NCI-H446 treated with DMSO at 0.1 percent for 48 hours (cell line): ENCODE results near the gene EBLN2.

Experiments
- DNase-seq: peaks from one replicate; lab custom pipeline; 2025; lab: John Stamatoyannopoulos, UW

The EBLN2 gene

GRCh38 chr3:73061416-73061815 is at the start of gene EBLN2:
TSS of gene EBLN2 (plus strand) at chr3:73061659. CDS start at chr3:73062082, 423 bp downstream.
- no peak for DNase-seq

DNA sequence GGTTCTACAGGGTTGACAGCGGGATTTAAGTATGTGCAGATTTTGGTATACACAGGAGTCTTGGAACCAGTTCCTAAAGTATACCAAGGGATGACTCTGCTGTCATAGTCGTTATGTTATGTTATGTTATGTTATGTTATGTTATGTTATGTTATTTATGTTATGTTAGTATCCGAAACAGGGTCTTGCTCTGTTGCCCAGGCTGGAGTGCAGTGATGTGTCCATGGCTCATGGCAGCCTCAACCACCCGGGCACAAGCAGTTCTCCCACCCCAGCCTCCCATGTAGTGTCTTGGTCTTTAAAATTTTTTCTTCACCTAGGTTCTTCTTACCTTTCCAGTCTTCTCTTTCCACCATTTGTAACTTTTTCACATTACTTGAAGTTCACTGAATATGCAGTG is 43.2 kb upstream of the EBLN2 start:
- DNase-seq: no peak

DNA sequence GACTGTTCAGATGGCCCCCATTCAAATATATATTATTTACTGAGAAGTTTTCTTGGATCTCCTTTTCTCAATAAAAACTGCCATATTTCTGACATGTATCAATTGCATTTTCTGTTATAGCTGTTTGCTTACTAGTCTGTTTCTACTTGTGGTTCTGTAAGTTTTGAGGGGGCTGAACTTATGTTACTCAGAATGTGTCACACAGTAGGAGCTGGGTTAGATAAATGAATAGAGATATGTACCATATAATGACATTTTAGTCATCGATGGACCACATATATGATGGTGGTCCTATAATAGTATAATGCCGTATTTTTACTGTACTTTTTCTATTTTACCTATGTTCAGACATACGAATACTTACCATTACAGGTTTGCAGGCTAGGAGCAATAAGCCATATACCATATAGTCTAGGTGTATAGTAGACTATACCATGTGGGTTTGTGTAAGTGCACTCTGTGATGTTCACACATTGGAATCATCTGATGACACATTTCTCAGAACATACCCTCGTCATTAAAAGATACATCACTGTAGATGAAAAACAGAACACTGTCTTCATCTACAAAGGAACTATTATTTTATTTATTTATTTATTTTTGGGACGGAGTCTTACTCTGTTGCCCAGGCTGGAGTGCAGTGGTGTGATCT is 42.5 kb upstream of the EBLN2 start:
- DNase-seq: no peak

GRCh38 chr3:73021301-73021835 is 40.1 kb upstream of the EBLN2 start:
- no peak for DNase-seq

- no peak for DNase-seq
These were observed 36.6 kb upstream of the EBLN2 start for GRCh38 chr3:73024836-73025235.

DNA sequence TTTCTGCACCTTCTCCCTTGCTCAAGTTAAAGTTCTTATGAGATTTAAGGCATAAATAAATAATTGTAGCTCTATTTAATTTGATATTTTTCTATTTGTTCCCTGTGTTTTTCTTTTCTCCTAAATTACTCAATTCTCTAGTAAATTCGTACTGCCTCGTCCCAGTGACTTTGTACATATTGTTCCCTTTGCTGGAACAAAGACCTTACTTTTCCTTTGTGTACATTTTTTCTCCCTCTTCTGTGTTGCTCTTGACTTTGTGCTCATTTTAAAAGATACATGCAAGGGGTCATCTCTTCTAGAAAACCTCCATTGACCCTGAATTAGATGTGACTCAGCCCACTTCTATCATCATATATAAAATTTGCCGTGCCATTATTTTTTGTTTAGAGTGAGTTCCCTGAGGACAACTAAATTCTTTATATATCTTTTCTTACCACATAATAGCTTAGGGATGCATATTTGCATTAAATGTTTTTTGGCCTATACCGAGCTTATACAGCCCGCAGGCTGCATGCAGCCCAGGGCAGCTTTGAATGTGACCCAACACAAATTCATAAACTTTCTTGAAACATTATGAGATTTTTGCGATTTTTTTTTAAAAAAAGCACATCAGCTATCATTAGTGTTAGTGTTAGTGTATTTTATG is 35.2 kb upstream of the EBLN2 start:
- no peak for DNase-seq

DNA sequence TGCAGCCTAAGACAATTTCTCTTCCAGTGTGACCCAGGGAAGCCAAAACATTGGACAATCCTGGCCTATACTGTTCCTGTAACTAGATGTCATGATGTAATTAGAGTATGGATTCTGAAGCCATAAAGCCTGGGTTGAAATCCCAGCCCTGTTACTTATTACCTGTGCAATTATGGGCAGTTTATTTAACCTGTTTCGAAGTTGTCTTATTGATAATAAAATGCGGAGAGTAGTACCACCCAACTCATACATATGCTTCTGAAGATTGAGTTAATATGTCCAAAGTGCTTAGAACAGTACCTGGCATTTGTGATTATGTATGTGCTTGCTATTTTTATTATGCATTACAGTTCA is 34.7 kb upstream of the EBLN2 start:
- no peak for DNase-seq

DNA sequence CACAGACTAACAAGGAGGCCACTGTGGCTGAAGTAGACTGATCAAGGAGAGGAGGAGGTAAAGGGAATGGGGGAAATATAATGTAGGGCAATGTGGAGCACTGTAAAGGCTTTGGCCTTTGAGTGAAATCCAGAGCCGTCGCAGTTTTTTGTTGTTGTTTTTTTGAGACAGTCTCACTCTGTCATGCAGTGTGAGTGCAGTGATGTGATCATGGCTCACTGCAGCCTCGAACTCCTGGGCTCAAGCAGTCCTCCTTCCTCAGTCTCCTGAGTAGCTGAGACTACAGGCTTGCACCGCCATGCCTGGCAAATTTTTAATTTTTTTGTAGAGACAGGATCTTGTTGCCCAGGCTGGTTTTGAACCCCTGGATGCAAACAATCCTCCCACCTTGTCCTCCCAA is 32.7 kb upstream of the EBLN2 start:
- DNase-seq: no peak

- no peak for DNase-seq
These were observed 32.1 kb upstream of the EBLN2 start for GRCh38 chr3:73029321-73029796.

DNA sequence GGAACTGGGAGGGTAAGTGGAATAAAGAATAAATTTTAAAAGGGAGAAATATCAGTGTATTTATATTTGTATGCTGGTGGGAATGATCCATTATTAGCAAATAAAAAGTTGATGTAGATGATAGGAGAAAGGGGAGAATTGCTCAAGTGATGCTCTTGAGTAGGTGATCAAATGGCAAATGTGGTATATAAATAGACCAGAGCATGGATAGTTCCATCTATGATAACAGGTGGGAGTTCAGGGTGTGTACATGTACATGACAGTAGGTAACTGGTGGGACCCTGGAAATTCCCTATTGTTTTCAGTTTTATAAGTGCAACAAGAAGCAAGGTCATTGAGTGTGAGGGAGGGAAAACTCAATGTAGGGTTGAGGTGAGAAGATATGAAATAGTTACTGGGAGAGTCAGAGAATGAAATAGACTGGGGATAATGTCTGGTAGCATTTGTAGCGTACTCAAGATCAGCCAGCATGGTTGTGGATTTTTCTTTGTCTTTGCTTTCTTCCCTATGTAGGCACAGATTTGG is 31.3 kb upstream of the EBLN2 start:
- DNase-seq: no peak

DNA sequence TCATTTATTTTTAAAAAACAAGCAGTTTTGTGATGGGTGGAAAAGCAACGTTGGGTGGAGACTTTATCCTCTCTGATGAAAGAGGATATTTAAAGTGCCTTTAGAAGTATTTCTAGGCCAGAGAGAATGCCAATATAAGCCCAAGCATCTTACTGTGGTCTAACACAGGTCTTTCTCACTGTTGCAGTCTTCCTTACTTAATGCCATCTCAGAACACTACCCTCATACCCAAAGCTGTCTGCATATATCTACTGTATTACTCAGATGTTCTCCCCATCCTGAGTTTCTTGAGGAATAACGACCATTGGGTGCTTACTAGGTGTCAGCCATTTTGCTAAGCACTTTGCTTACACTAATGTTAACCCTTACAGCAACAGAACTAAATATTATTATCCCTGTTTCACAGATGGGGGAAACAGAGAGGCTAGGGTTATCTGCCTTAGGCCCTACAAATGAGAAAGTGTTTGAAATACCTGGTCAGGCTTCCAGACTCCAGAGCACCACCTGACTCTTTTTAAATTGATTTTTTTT is 29.8 kb upstream of the EBLN2 start:
- DNase-seq: no peak

GRCh38 chr3:73036694-73037591 is 24.5 kb upstream of the EBLN2 start:
- no peak for DNase-seq

GRCh38 chr3:73041537-73041936 is 19.9 kb upstream of the EBLN2 start:
- no peak for DNase-seq

- no peak for DNase-seq
These were observed 18.0 kb upstream of the EBLN2 start for GRCh38 chr3:73043414-73043813.

DNA sequence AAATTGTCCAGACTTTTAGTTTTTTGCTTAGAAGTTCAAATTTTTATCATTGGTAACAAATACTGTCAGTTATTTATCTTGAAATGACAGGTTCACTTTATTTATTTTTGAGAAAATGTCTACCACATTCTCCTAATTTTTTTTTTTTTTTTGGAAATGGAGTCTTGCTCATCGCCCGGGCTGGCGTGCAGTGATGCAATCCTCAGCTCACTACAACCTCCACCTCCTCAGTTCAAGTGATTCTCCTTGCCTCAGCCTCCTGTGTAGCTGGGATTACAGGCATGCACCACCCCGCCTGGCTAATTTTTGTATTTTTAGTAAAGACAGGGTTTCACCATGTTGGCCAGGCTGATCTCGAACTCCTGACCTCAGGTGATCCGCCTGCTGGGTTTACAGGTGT is 16.1 kb upstream of the EBLN2 start:
- DNase-seq: no peak

- no peak for DNase-seq
These were observed 15.3 kb upstream of the EBLN2 start for GRCh38 chr3:73046195-73046594.

DNA sequence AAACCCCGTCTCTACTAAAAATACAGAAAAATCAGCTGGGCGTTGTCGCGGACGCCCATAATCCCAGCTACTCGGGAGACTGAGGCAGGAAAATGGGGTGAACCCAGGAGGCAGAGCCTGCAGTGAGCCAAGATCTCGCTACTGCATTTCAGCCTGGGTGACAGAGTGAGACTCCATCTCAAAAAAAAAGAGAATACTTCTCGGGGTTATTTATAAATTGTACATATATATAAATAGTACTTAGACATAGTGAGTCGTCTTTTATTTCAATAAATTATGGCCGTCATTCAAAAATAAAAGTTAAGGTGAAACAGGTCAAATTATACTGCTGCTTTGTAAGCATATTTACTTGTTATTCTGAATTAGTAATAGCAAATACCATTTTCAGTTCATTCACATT is 12.1 kb upstream of the EBLN2 start:
- DNase-seq: no peak

DNA sequence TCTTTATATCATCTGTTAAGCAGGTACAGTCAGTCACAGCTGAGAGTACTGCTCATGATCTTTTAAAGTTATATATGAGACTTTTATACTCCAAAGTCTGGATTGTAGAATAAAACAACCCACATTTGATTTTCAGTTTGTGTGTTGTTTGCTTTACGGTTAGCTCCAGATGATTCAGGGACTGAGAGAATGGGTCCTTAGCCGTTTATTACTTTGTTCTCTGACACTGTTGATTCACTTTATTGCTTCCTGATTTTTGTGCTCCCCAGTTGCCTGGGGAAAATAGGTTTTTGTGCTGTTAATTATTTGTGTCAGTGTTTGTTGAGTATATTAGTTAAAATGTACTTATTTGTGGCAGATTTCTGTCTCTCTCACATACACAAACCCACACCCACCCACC is 8.6 kb upstream of the EBLN2 start:
- no peak for DNase-seq

- no peak for DNase-seq
These were observed 5.9 kb upstream of the EBLN2 start for GRCh38 chr3:73055583-73055982.

- DNase-seq: no peak
These were observed 5.2 kb upstream of the EBLN2 start for GRCh38 chr3:73056014-73056844.

GRCh38 chr3:73056845-73057150 is 4.7 kb upstream of the EBLN2 start:
- DNase-seq: no peak
